Testis (tissue), 3 donors: ENCODE measurements around the gene FAM50B. TPM values are rescaled to one million over a fixed set of nuclear protein-coding genes. Genes with fewer than 3 reads are reported as not detected.

Source experiments
- DNase-seq: peaks from one replicate; pipeline ENCODE4 v3.0.0-alpha.2; 2019
- H3K27ac ChIP-seq, 2 donors: fragments of 200-600 bp; sonication (generic); one replicate each; pipeline ENCODE4 v1.5.1; 2019
- H3K27me3 ChIP-seq: fragments of 200-600 bp; sonication (generic); one replicate; pipeline ENCODE4 v1.5.1; 2019
- H3K36me3 ChIP-seq: fragments of 200-600 bp; sonication (generic); one replicate; pipeline ENCODE4 v1.5.1; 2017; ENCODE audit warnings: low read depth; ENCODE audit errors: missing control alignments
- H3K4me1 ChIP-seq: fragments of 200-600 bp; sonication (generic); one replicate; pipeline ENCODE4 v1.5.1; 2019
- H3K4me3 ChIP-seq, 2 donors: fragments of 200-600 bp; sonication (generic); one replicate each; pipeline ENCODE4 v1.5.1; 2017 to 2019
- H3K9me3 ChIP-seq: fragments of 200-600 bp; sonication (generic); one replicate; pipeline ENCODE4 v1.5.1; 2017
- POLR2A ChIP-seq: fragments of 450-650 bp; IDR thresholded peaks from one replicate; pipeline ENCODE4 v1.6.1; 2017; ENCODE audit warnings: antibody characterized with exemption, mild to moderate bottlenecking, moderate library complexity
- WGBS, 2 donors: methylation state at CpG; one replicate each; pipeline ENCODE4 v1.1.5; 2018; 5-methylcytosine and 5-hydroxymethylcytosine counted together
- intact Hi-C: fragments of 100-400 bp; cut with DNase I; formaldehyde crosslinking; loops from one replicate; pipeline ENCODE4 v1.15.1; 2023; ENCODE audit warnings: low total_unique reads
- polyA plus RNA-seq: library from polyadenylated mRNA; stranded (reverse); fragments of 350-450 nt; fragmentation: Illumina TruSeq; extraction: RNeasy Lipid Tissue Mini Kit (QIAGEN cat#74804); gene quantifications from one replicate; pipeline ENCODE4 v1.2.3, GENCODE V29; 2014; ENCODE audit warnings: low read depth, low replicate concordance; ENCODE audit not compliant: insufficient read depth
- total RNA-seq, 2 donors: library from RNA; depleted of rRNA; stranded (reverse); fragments of >200 nt; gene quantifications; one replicate each; pipeline ENCODE4 v1.2.3, GENCODE V29; 2016
- TF ChIP-seq, protein P1 (sequence below), 3 experiments: fragments of 450-650 bp in 2 of 3; fragments of 200-600 bp in 1 of 3; sonication (generic) in 1 of 3; IDR thresholded peaks; one replicate each; pipeline ENCODE4 v1.5.1; 2016 to 2019; ENCODE audit warnings: antibody characterized with exemption in 3 of 3, mild to moderate bottlenecking in 2 of 3, moderate library complexity in 1 of 3

FAM50B gene
- total and polyA plus RNA-seq, 3 donors from 2014 or later: 24.5 to 38.6 (median 27.4) TPM

DNA sequence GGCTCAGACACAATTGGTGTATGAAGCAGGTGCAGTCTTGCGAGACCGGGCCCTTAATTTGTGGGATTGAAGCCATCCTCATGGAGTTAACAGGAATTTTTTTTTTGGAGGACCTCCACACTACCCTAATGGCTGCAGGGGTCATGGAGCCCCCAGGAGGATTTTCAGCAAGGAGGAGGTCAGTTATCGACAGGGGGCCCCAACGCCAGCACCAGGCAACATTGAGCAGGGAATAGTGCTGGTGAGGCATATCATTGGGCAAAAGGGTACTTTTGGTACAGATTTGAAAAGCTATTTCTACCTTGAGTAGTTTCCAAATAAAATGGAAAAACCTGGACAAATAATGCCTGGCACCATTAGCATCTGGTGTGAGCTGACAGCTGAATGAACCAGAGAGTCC, 6.7 kb downstream of the FAM50B start:
- intact Hi-C loops: no loop called here
- H3K36me3 ChIP-seq: no peaks in the 10 kb centered on the region
- WGBS, 2 donors: 88 to 92% methylated on average over 4 of the region's 4 CpGs
- H3K4me1 ChIP-seq: no peaks in the 10 kb centered on the region
- no peak for DNase-seq
- H3K9me3 ChIP-seq: no peaks in the 10 kb centered on the region
- TF ChIP-seq POLR2A: no peak
- TF ChIP-seq, protein P1, sequence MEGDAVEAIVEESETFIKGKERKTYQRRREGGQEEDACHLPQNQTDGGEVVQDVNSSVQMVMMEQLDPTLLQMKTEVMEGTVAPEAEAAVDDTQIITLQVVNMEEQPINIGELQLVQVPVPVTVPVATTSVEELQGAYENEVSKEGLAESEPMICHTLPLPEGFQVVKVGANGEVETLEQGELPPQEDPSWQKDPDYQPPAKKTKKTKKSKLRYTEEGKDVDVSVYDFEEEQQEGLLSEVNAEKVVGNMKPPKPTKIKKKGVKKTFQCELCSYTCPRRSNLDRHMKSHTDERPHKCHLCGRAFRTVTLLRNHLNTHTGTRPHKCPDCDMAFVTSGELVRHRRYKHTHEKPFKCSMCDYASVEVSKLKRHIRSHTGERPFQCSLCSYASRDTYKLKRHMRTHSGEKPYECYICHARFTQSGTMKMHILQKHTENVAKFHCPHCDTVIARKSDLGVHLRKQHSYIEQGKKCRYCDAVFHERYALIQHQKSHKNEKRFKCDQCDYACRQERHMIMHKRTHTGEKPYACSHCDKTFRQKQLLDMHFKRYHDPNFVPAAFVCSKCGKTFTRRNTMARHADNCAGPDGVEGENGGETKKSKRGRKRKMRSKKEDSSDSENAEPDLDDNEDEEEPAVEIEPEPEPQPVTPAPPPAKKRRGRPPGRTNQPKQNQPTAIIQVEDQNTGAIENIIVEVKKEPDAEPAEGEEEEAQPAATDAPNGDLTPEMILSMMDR (IDR thresholded peaks at IDR 0.05): no peak
- no peak overlapping the region for H3K4me3 ChIP-seq
- H3K27ac ChIP-seq: no peak overlapping the region
- H3K27me3 ChIP-seq: no peaks in the 10 kb centered on the region

DNA sequence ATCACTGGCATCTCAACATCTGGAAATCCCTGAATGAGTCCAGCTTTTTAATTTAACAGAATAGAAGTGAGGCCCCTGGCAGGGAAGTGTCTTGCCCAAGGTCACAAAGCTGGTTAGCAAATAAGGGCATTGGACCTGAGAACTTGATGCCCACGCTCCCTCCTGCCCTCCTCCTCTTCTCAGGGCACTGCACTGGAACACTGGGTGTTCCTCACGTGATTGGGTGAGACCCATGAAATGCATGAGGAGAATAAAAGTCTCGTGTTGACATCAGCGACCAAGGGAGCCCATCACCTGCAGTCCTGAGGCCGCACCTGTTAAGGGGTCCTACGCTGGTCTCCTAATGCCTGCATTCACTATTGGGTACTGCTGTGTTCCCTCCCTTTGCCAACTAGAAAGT, 7.4 kb downstream of the FAM50B start:
- no peaks in the 10 kb centered on the region for H3K9me3 ChIP-seq
- no peak for TF ChIP-seq POLR2A
- TF ChIP-seq, protein P1 (IDR thresholded peaks at IDR 0.05): no peak
- no peaks in the 10 kb centered on the region for H3K4me1 ChIP-seq
- H3K27ac ChIP-seq: no peak overlapping the region
- H3K36me3 ChIP-seq: no peaks in the 10 kb centered on the region
- intact Hi-C loops: no loop called here
- WGBS, 2 donors: 76 to 80% methylated on average over 6 of the region's 6 CpGs
- H3K27me3 ChIP-seq: no peaks in the 10 kb centered on the region
- no peak for DNase-seq
- H3K4me3 ChIP-seq: no peak overlapping the region

DNA sequence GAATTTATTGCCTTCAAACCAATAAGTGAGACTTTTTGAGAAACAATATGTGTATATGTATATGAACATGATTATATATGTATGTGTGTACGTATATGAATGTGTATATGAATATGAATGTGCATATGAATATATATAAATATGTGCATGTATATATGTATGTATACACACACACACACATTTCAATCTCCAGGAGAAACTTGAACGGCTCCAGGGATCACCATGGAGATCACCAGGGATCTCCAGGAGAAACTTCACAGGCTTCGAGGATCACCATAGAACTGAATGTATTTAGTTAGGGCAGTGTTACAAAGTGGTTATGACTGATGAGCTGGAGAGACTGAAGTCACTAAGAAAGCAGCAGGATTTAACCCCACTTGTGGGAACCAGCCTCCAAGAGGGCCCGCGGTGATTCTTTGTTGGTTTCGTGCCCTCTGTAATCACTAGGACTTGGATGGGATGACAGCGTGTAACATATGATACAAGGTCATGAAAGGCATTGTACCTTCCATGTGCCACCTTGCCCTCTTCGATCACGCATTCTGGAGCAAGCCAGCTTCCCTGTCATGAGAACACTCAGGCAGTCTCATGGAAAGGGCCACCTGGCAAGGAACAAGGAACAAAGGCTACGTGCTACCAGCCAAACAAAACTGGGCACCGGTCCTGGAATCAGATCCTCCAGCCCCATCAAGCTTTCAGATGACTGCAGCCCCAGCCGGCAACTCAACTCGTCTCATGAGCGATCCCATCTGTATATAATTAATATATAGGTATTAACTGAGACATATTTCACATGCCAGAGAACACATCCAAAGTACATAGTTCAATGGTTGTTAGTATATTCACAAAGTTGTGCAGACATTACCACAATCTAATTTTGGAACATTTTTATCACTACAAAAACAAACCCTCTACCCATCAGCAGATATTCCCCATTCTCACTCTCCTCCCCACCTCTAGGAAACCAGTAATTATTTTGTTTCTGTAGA, 8.6 kb downstream of the FAM50B start:
- Histone ChIP-seq H3K36me3 (no peaks in the 10 kb centered on the region), H3K9me3 (no peaks in the 10 kb centered on the region), H3K27me3 (no peaks in the 10 kb centered on the region), H3K4me1 (no peaks in the 10 kb centered on the region), H3K4me3 (no peak overlapping the region), H3K27ac (no peak overlapping the region)
- no peak for DNase-seq
- TF ChIP-seq, protein P1 (IDR thresholded peaks at IDR 0.05): no peak
- TF ChIP-seq POLR2A: no peak
- 90 to 92% methylated on average over 14 of the region's 14 CpGs for WGBS, 2 donors
- intact Hi-C loops: no loop called here

DNA sequence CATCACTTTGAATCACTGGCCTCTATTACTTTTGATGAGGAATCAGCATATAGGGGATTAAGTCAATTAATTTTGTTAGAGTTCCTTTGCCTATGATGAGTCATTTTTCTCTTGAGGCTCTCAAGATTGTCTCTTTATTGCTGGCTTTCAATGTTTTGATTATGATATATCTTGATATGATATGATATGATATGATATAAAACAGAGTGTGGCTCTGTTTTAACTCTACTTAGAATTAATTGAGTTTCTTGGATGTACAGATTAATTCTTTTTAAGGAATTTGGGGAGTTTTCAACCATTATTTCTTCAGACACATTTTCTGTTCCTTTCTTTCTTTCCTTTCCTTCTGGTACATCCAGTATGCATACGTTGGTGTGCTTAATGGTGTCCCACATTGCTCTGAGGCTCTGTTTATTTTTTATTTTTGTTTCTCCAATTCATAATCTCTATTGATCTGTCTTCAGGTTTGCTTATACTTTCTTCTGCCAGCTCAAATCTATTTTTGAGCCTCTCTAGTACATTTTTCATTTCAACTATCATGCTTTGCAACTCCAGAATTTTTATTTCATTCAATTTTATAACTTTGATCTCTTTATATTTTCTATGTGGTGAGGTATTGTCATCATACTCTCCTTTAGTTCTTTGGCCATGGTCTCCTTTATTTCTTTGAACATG, 10.8 kb downstream of the FAM50B start:
- no peak for DNase-seq
- Histone ChIP-seq H3K27me3 (no peaks in the 10 kb centered on the region), H3K27ac (no peak overlapping the region), H3K36me3 (no peaks in the 10 kb centered on the region), H3K9me3 (no peaks in the 10 kb centered on the region), H3K4me3 (no peak overlapping the region), H3K4me1 (no peaks in the 10 kb centered on the region)
- no peak for TF ChIP-seq POLR2A
- TF ChIP-seq, protein P1 (IDR thresholded peaks at IDR 0.05): no peak
- intact Hi-C loops: no loop called here
- WGBS, 2 donors: 81 to 97% methylated on average over 1 of the region's 1 CpG
